ENCODE results near the gene IWS1.

Gene IWS1

DNA sequence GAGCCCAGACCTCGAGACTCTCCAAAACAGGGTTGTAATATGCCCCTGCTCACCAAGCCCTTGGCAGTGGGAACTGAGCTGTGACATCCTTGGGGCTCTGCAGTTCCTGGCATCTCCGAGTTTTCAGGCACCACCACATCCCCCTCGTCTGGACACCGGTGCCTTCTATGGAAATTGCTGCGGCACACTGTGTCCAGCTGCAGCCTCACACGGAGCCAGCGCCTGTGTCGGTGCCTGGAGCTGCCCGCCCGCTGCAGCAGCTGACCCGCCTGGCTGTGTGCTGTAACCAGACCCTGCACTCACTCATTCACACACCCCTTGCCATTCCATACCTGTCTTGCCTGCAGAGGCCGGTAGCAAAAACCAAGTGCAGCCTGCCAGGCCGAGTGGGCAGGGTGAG, 11.8 kb downstream of the IWS1 start:
- no peak for DNase-seq (ENCODE audit: low spot score)
- ChIA-PET POLR2A (ENCODE audit: low non-redundant PET) (no interaction called here), CTCF (no interaction called here)
- TF ChIP-seq, protein P1, sequence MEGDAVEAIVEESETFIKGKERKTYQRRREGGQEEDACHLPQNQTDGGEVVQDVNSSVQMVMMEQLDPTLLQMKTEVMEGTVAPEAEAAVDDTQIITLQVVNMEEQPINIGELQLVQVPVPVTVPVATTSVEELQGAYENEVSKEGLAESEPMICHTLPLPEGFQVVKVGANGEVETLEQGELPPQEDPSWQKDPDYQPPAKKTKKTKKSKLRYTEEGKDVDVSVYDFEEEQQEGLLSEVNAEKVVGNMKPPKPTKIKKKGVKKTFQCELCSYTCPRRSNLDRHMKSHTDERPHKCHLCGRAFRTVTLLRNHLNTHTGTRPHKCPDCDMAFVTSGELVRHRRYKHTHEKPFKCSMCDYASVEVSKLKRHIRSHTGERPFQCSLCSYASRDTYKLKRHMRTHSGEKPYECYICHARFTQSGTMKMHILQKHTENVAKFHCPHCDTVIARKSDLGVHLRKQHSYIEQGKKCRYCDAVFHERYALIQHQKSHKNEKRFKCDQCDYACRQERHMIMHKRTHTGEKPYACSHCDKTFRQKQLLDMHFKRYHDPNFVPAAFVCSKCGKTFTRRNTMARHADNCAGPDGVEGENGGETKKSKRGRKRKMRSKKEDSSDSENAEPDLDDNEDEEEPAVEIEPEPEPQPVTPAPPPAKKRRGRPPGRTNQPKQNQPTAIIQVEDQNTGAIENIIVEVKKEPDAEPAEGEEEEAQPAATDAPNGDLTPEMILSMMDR (conservative IDR thresholded peaks at IDR 0.05; ENCODE audit: low read depth) = no peak
- peak overlapping the region; percentile 21 for H3K27ac ChIP-seq

DNA sequence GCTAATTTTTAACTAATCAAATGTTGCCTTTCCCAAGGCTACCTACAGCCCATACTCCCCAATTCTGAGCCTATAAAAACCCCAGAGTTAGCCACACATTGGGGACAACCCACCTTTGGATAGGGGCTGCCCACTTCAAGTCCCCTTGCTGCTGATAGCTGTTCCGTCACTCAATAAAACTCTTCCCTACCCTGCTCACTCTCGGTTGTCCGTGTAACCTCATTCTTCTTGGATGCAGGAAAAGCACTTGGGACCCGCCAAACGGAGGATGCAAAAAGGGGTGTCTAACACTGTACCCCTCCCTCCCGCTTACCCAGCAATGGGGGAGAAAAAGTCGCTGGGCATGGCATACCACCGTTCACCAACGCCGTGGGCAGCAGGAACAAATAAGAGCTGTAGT, 12.2 kb downstream of the IWS1 start:
- TF ChIP-seq, protein P1 (conservative IDR thresholded peaks at IDR 0.05; ENCODE audit: low read depth) = no peak
- peak; percentile 25 for DNase-seq (ENCODE audit: low spot score)
- ChIA-PET CTCF (interaction anchor here (0.7 kb wide), 1 partner anchor 43 kb away, joined by 3 read pairs; no protein-coding TSS in a partner anchor), POLR2A (ENCODE audit: low non-redundant PET) (no interaction called here)
- H3K27ac ChIP-seq = peak overlapping the region; percentile 21

DNA sequence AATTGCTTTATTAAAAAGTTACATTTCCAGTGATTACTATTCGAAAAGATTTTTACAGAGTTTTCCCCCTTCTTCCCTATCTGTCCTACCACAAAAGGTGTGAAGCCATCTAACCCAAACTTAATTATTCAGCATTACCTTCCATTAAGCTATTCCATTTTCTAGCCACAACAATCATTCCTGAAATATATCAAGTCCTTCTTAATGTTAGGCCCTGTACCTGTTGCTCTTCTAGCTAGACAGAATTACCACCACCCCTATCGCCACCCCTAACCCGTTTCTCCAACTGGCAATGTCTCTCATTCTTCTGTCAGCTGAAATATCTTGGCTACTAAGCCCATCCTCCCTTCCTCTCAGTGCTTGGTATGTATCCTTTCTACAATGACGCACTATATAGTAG, 13.9 kb downstream of the IWS1 start:
- DNase-seq (ENCODE audit: low spot score) = no peak
- TF ChIP-seq, protein P1 (conservative IDR thresholded peaks at IDR 0.05; ENCODE audit: low read depth) = no peak
- ChIA-PET CTCF (no interaction called here), POLR2A (ENCODE audit: low non-redundant PET) (no interaction called here)
- H3K27ac ChIP-seq = no peak overlapping the region

DNA sequence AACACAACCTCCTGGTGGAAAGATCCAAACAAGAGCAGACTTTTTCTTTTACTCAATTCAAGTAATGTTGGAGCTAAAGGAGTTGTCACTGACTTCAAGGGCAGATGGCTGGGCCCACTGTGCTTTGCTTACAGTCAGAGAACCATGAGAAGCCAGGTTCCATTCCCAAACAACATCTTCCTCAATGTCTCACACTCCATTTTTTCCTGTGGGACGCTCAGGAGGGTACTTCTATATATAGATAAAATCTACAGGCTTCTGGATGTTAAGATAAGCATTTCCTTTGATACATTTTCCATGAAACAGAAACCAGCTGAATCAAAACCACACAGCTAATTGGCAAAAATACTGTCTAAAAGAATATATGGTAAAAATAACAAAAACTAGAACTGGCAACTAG, 14.4 kb downstream of the IWS1 start:
- POLR2A ChIA-PET (ENCODE audit: low non-redundant PET) = no interaction called here
- no peak overlapping the region for H3K27ac ChIP-seq
- TF ChIP-seq, protein P1 (conservative IDR thresholded peaks at IDR 0.05; ENCODE audit: low read depth) = no peak
- DNase-seq (ENCODE audit: low spot score) = no peak
- CTCF ChIA-PET = interaction anchor here (0.5 kb wide), 1 partner anchor 239 kb away, joined by 4 read pairs; no protein-coding TSS in a partner anchor

DNA sequence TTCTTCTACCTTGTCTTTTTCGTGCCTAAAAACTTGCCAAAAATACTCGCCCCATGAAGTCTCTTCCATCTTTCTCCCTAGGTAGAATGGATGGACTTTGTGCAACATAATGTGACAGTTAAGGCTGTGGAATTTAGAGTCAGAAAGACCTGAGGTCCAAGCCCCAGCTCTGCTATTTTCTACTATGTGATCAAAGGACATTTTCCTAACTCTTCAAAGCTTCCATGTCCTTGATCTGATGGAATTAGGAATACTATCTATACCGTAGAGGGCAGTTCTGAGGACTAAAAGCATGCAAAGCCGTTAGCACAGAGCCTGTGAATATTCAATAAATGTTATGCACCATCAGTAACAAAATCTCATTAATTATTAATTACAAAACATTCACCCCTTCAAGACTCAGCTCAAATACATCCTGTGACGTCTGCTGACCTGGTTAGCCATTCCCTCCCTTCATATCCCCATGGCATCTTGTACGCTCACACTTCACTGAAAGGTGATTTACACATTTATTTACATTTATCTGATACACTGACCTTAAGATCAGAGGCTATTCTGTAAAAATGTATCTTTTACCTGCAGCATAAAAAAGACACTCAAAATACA, 15.1 kb downstream of the IWS1 start:
- ChIA-PET POLR2A (ENCODE audit: low non-redundant PET) (no interaction called here), CTCF (interaction anchor here (0.5 kb wide), 1 partner anchor 238 kb away, joined by 4 read pairs; no protein-coding TSS in a partner anchor)
- no peak for DNase-seq (ENCODE audit: low spot score)
- H3K27ac ChIP-seq = no peak overlapping the region
- TF ChIP-seq, protein P1 (conservative IDR thresholded peaks at IDR 0.05; ENCODE audit: low read depth) = no peak

DNA sequence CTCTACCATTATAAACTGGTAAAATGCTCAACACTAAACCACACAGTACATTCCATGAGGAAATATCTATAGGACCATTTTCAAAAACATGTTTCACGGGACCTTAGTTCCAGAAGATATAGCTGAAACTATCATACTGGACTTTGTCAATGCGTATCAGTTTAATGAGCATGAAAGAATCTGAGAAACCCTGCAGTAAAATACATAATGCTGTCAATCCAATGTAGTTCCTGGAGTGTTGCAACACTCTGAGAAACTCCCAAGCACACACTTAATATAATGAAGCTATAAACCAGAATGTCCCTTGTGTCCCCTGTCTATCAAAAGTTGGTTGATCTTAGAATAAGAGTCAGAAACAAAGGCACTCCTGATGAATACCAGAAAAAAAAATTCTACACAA, 16.2 kb downstream of the IWS1 start:
- TF ChIP-seq, protein P1 (conservative IDR thresholded peaks at IDR 0.05; ENCODE audit: low read depth) = no peak
- no peak for DNase-seq (ENCODE audit: low spot score)
- H3K27ac ChIP-seq = no peak overlapping the region
- ChIA-PET POLR2A (ENCODE audit: low non-redundant PET) (no interaction called here), CTCF (no interaction called here)

Measured in RWPE1 (cell line).